ENCODE measurements around the gene S1PR5.

- TF ChIP-seq SIN3A (IDR thresholded peaks at IDR 0.05; ENCODE audit: borderline replicate concordance, insufficient read depth, low read length), result no peak
- no peak for TF ChIP-seq POLR2AphosphoS5 (IDR thresholded peaks at IDR 0.05; ENCODE audit: low read depth, low read length)
- no peak for TF ChIP-seq REST (IDR thresholded peaks at IDR 0.05; ENCODE audit: insufficient read depth in 1 of 2, low read depth in 2 of 2, low read length in 2 of 2)
These were observed 33.1 kb upstream of the S1PR5 start for GRCh38 chr19:10550336-10550735.
